Transverse colon (tissue), 4 donors: Measurements from ENCODE around the gene AHCTF1. TPM values are rescaled to one million over a fixed set of nuclear protein-coding genes. Genes with fewer than 3 reads are reported as not detected.

Source experiments
- DNase-seq: peaks from one replicate; pipeline ENCODE4 v3.0.0-alpha.2; 2019
- H3K27ac ChIP-seq, 4 donors: fragments of 200-600 bp; sonication (generic); 2 replicates each; pipeline ENCODE4 v1.5.1; 2016 to 2018; ENCODE audit warnings: inconsistent platforms in 4 of 4
- H3K27me3 ChIP-seq: fragments of 200-600 bp; sonication (generic); 2 replicates; pipeline ENCODE4 v1.5.1; 2017; ENCODE audit warnings: inconsistent platforms
- H3K36me3 ChIP-seq, 4 donors: fragments of 200-600 bp; sonication (generic); 2 replicates each; pipeline ENCODE4 v1.5.1; 2017 to 2019; ENCODE audit warnings: inconsistent platforms in 4 of 4
- H3K4me1 ChIP-seq, 4 donors: fragments of 200-600 bp; sonication (generic); 2 replicates each; pipeline ENCODE4 v1.5.1; 2017 to 2020; ENCODE audit warnings: inconsistent platforms in 4 of 4
- H3K4me3 ChIP-seq, 4 donors: fragments of 200-600 bp; sonication (generic); 1 replicate in 1 of 4; 2 replicates in 3 of 4; pipeline versions ENCODE4 v1.5.1 to v1.6.1; 2017 to 2019; ENCODE audit warnings: inconsistent platforms in 4 of 4
- H3K9me3 ChIP-seq, 2 donors: fragments of 200-600 bp; sonication (generic); 2 replicates each; pipeline ENCODE4 v1.5.1; 2017 to 2019; ENCODE audit warnings: inconsistent platforms in 2 of 2
- EP300 ChIP-seq: sonication (generic); formaldehyde crosslinking; IDR thresholded peaks from one replicate; pipeline ENCODE4 v1.6.1; 2017; ENCODE audit warnings: antibody characterized with exemption, low read depth
- POLR2A ChIP-seq: fragments of 450-650 bp; IDR thresholded peaks from one replicate; pipeline ENCODE4 v1.6.1; 2016; ENCODE audit warnings: antibody characterized with exemption, mild to moderate bottlenecking, moderate library complexity
- POLR2AphosphoS5 ChIP-seq, 3 donors: sonication (generic); formaldehyde crosslinking; IDR thresholded peaks; one replicate each; pipeline ENCODE4 v1.6.1; 2016; ENCODE audit warnings: antibody characterized with exemption in 3 of 3
- WGBS, 2 donors: methylation state at CpG; one replicate each; pipeline ENCODE4 v1.1.5; 2018; ENCODE audit warnings: low coverage in 1 of 2; 5-methylcytosine and 5-hydroxymethylcytosine counted together
- in situ Hi-C, 4 donors: fragments of 200-750 bp; cut with MboI; loops; one replicate each; pipeline versions ENCODE4 v1.15.0 to v1.15.1; 2017; ENCODE audit warnings: low sequenced_read_pairs in 3 of 4, low pct_ligation_motif_present in 1 of 4, low pct_unique_long_range_greater_than_20kb in 1 of 4
- intact Hi-C: fragments of 100-400 bp; cut with DNase I; formaldehyde crosslinking; loops from one replicate; pipeline ENCODE4 v1.15.1; 2023; ENCODE audit warnings: low total_unique reads
- total RNA-seq, 4 donors: library from RNA; depleted of rRNA; stranded (reverse); fragments of >200 nt; gene quantifications; one replicate each; pipeline ENCODE4 v1.1.0, GENCODE V29; 2016
- TF ChIP-seq, protein P1 (sequence below), 5 experiments: fragments of 200-600 bp in 3 of 5; fragments of 450-650 bp in 2 of 5; sonication (generic) in 3 of 5; IDR thresholded peaks; 1 replicate in 2 of 5; 2 replicates in 3 of 5; pipeline ENCODE4 v1.5.1; 2016 to 2017; ENCODE audit warnings: antibody characterized with exemption in 5 of 5, inconsistent platforms in 3 of 5, mild to moderate bottlenecking in 2 of 5, moderate library complexity in 1 of 5

AHCTF1 gene
- total RNA-seq, 4 donors from 2014 or later: 10.0 to 113 (median 34.7) TPM

DNA sequence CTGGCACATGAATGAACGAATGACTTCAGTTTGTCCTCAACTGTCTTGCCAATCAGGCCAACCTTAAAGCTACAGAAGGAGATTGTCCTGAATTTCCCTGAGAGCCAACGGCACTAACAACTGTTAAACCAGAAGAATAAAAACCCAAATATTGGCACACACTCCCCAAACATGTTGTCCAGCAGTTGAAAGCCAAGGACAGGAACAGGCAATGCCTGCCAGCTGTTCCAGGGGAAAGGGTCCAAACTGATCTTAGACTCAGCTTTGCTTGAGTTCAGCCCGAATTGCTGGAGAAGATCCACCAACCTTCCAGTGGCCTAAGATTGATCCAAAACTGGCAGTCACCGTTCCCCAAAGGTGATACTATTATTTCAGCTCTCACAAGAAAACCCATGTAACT lies 22.4 kb upstream of the AHCTF1 start:
- H3K27me3 ChIP-seq: no peaks in the 10 kb centered on the region
- no peak overlapping the region for H3K27ac ChIP-seq
- no peak for TF ChIP-seq POLR2AphosphoS5 (IDR thresholded peaks at IDR 0.05)
- TF ChIP-seq, protein P1, sequence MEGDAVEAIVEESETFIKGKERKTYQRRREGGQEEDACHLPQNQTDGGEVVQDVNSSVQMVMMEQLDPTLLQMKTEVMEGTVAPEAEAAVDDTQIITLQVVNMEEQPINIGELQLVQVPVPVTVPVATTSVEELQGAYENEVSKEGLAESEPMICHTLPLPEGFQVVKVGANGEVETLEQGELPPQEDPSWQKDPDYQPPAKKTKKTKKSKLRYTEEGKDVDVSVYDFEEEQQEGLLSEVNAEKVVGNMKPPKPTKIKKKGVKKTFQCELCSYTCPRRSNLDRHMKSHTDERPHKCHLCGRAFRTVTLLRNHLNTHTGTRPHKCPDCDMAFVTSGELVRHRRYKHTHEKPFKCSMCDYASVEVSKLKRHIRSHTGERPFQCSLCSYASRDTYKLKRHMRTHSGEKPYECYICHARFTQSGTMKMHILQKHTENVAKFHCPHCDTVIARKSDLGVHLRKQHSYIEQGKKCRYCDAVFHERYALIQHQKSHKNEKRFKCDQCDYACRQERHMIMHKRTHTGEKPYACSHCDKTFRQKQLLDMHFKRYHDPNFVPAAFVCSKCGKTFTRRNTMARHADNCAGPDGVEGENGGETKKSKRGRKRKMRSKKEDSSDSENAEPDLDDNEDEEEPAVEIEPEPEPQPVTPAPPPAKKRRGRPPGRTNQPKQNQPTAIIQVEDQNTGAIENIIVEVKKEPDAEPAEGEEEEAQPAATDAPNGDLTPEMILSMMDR (IDR thresholded peaks at IDR 0.05): no peak
- no peak for TF ChIP-seq POLR2A
- no peak for DNase-seq
- peaks cover 0 to under 1% (median 0%) of the 10 kb centered on the region in 4 donors for H3K4me1 ChIP-seq
- no peaks in the 10 kb centered on the region for H3K36me3 ChIP-seq
- no peaks in the 10 kb centered on the region for H3K9me3 ChIP-seq
- intact Hi-C loops (no loop called here), in situ Hi-C loops (no loop called here)
- WGBS, 2 donors: 79 to 81% methylated on average over 4 of the region's 4 CpGs
- H3K4me3 ChIP-seq: no peak overlapping the region

DNA sequence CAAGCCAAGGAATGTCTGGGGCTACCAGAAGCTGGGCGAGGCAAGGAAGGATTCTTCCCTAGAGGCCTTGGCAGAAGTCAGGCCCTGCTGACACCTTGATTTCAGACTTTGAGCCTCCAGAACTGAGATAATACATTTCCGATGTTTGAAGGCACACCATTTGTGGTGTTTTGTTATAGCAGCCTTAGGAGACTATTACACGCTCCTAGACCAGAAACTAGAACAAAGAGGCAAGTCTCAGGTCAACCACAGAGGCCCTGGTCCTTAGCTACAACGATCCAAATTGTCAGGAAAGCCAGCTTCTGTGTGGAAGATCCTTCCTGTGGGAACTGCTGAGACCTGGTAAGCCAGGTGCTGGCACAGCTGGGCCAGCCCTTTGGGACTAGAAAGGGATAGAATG lies 19.7 kb upstream of the AHCTF1 start:
- Histone ChIP-seq H3K27me3 (no peaks in the 10 kb centered on the region), H3K4me3 (no peak overlapping the region), H3K9me3 (no peaks in the 10 kb centered on the region), H3K27ac (no peak overlapping the region), H3K36me3 (no peaks in the 10 kb centered on the region), H3K4me1 (peaks cover 0 to 9% (median 3%) of the 10 kb centered on the region in 4 donors)
- no peak for DNase-seq
- TF ChIP-seq, protein P1 (IDR thresholded peaks at IDR 0.05): no peak
- no peak for TF ChIP-seq EP300
- TF ChIP-seq POLR2A: no peak
- no peak for TF ChIP-seq POLR2AphosphoS5 (IDR thresholded peaks at IDR 0.05)
- intact Hi-C loops (no loop called here), in situ Hi-C loops (no loop called here)
- WGBS, 2 donors: 84% methylated on average over 4 of the region's 4 CpGs; no CpG with 5 or more reads in 1 of the 2 donors

DNA sequence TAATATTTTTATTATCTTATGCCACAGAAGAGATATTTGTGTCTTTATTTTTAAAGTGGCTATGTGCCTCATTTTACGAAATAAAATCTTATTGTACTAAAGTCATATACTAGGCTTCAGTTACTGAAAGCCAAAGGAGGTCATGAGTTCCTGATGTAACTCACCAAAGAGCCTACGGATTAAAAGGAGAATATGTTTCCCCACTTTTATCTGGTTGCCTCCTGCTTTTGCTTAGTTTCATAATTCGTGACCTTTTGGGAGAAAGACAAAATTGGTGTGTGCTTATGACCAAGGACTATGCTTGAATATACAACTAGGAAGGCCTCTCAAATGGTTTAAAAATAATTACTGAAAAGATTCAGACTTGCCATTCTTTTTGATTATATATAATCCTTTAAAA lies 18.2 kb upstream of the AHCTF1 start:
- no peaks in the 10 kb centered on the region for H3K36me3 ChIP-seq
- H3K27me3 ChIP-seq: no peaks in the 10 kb centered on the region
- no peaks in the 10 kb centered on the region for H3K9me3 ChIP-seq
- intact Hi-C loops (no loop called here), in situ Hi-C loops (no loop called here)
- H3K27ac ChIP-seq: no peak overlapping the region
- H3K4me1 ChIP-seq: peaks cover 0 to 9% (median 3%) of the 10 kb centered on the region in 4 donors
- 76 to 94% methylated on average over 3 of the region's 3 CpGs for WGBS, 2 donors
- H3K4me3 ChIP-seq: no peak overlapping the region
- DNase-seq: no peak
- TF ChIP-seq EP300 (no peak), POLR2AphosphoS5 (IDR thresholded peaks at IDR 0.05) (no peak), POLR2A (no peak)
- TF ChIP-seq, protein P1 (IDR thresholded peaks at IDR 0.05): no peak

DNA sequence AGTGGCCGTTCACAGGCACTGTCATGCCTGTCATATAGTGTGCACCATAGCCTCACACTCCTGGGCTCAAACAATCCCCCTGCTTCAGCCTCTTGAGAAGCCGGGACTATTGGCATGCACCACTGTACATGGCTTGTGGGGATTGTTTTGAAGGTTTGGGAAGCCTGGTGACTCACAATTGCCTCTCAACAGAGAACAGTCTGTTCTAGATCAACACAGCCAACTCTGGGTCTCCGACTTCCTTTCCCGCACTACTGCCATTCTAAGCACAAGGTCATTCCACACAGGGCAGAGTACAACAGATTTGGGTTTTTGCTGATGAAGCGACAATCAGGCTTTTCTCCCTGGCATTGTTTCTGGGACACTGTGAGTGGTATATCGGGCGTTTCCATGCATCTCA lies 15.5 kb upstream of the AHCTF1 start:
- 70 to 82% methylated on average over 2 to 7 of the region's 7 CpGs for WGBS, 2 donors
- Histone ChIP-seq H3K27ac (peak overlapping the region; percentile 49 to 76 (median 68)), H3K36me3 (no peaks in the 10 kb centered on the region), H3K9me3 (no peaks in the 10 kb centered on the region), H3K27me3 (no peaks in the 10 kb centered on the region), H3K4me1 (peaks cover 0 to 9% (median 3%) of the 10 kb centered on the region in 4 donors), H3K4me3 (no peak overlapping the region)
- DNase-seq: peak; percentile 23
- TF ChIP-seq, protein P1 (IDR thresholded peaks at IDR 0.05): no peak
- TF ChIP-seq EP300: peak; percentile 74
- peak; percentile 61 to 84 (median 80) for TF ChIP-seq POLR2AphosphoS5 (IDR thresholded peaks at IDR 0.05)
- TF ChIP-seq POLR2A: no peak
- in situ Hi-C loops (no loop called here), intact Hi-C loops (no loop called here)
